Measurements from ENCODE around the gene SLC4A5.

GRCh38 chr2:74383254-74383653 is 40.0 kb upstream of the SLC4A5 start:
- no peak for TF ChIP-seq EZH2 (IDR thresholded peaks at IDR 0.05; ENCODE audit: borderline replicate concordance, low read depth, low read length, poor library complexity, severe bottlenecking)
- no peak for TF ChIP-seq CTCF (conservative IDR thresholded peaks at IDR 0.05; ENCODE audit: low read depth, low read length)

Measured in A673 (cell line).